ENCODE measurements around the gene CDC25B.
"Not testable (repeated sequence)": the region's sequence is repeated elsewhere in the genome, so short reads cannot be mapped to it uniquely, and the experiment has no call there.

Gene CDC25B

GRCh38 chr20:3819411-3820047 is 23.4 kb downstream of the CDC25B start:
- DNase-seq = peak in 2 of 10 donors; percentile 70 to 71
- intact Hi-C loops (cut with DNase I) = loop anchor here (1.0 kb wide), 1 partner anchor 33 kb away; the partner anchor contains the start of gene CENPB

- intact Hi-C loops (cut with DNase I) = loop anchor here (1.0 kb wide), 1 partner anchor 34 kb away; the partner anchor contains the start of gene CENPB
- peak; percentile 95 to 99 (median 97) for DNase-seq
Measured at GRCh38 chr20:3820048-3820900, 24.2 kb downstream of the CDC25B start, which contains the start of gene AP5S1. Gene AP5S1 (plus strand): TSS chr20:3820547. CDS start chr20:3822118, 1,571 bp downstream.

GRCh38 chr20:3820901-3821727 is 25.0 kb downstream of the CDC25B start:
- intact Hi-C loops (cut with DNase I) = loop anchor here (1.0 kb wide), 1 partner anchor 35 kb away; the partner anchor contains the start of gene CENPB
- peak in 2 of 10 donors; percentile 26 to 59 for DNase-seq

GRCh38 chr20:3821996-3822395 is 25.9 kb downstream of the CDC25B start:
- intact Hi-C loops (cut with DNase I) = no loop called here
- DNase-seq = peak in 2 of 10 donors; percentile 35 to 57

GRCh38 chr20:3823881-3824280 is 27.8 kb downstream of the CDC25B start:
- intact Hi-C loops (cut with DNase I) = no loop called here
- peak in 3 of 10 donors; percentile 36 to 75 (median 64) for DNase-seq

GRCh38 chr20:3825526-3825925 is 29.4 kb downstream of the CDC25B start:
- peak in 2 of 10 donors; percentile 18 to 57 for DNase-seq
- intact Hi-C loops (cut with DNase I) = no loop called here

- peak in 1 of 10 donors; percentile 24 for DNase-seq
- intact Hi-C loops (cut with DNase I) = no loop called here
Measured at GRCh38 chr20:3826420-3826819, 30.3 kb downstream of the CDC25B start.

GRCh38 chr20:3828798-3829197 is 32.7 kb downstream of the CDC25B start:
- intact Hi-C loops (cut with DNase I) = no loop called here
- no peak for DNase-seq

GRCh38 chr20:3829891-3830290 is 33.8 kb downstream of the CDC25B start:
- intact Hi-C loops (cut with DNase I); DNase-seq: not testable (repeated sequence)

GRCh38 chr20:3836132-3836531 is 40.0 kb downstream of the CDC25B start:
- DNase-seq = no peak
- intact Hi-C loops (cut with DNase I) = no loop called here

- intact Hi-C loops (cut with DNase I) = no loop called here
- DNase-seq = peak in 1 of 10 donors; percentile 7
Measured at GRCh38 chr20:3839328-3839727, 43.2 kb downstream of the CDC25B start.

GRCh38 chr20:3840201-3840600 is 44.1 kb downstream of the CDC25B start:
- intact Hi-C loops (cut with DNase I) = not testable (repeated sequence)
- DNase-seq = peak in 1 of 10 donors; percentile 18

- DNase-seq = peak in 2 of 10 donors; percentile 7 to 16
Measured at GRCh38 chr20:3842348-3842930, 46.3 kb downstream of the CDC25B start.

GRCh38 chr20:3843490-3843889 is 47.4 kb downstream of the CDC25B start:
- intact Hi-C loops (cut with DNase I) = no loop called here
- peak in 1 of 10 donors; percentile 52 for DNase-seq

More at GRCh38 chr20:3842348-3842930, 46.3 kb downstream of the CDC25B start:
- intact Hi-C loops (cut with DNase I) = no loop called here

- intact Hi-C loops (cut with DNase I) = not testable (repeated sequence)
- DNase-seq = peak in 1 of 10 donors; percentile 0
Measured at GRCh38 chr20:3843990-3844619, 48.0 kb downstream of the CDC25B start.

GRCh38 chr20:3846378-3846739 is 50.2 kb downstream of the CDC25B start:
- peak in 1 of 10 donors; percentile 35 for DNase-seq
- intact Hi-C loops (cut with DNase I) = loop anchor here (2.0 kb wide), 1 partner anchor 60 kb away; the partner anchor contains the start of gene CENPB

- DNase-seq = peak; percentile 82 to 99 (median 89)
- intact Hi-C loops (cut with DNase I) = loop anchor here (2.0 kb wide), 1 partner anchor 60 kb away; the partner anchor contains the start of gene CENPB
Measured at GRCh38 chr20:3846740-3847428, 50.8 kb downstream of the CDC25B start, which contains the start of gene MAVS. Gene MAVS (plus strand): TSS chr20:3846834. CDS start chr20:3854625, 7,791 bp downstream.

- intact Hi-C loops (cut with DNase I) = loop anchor here (2.0 kb wide), 1 partner anchor 61 kb away; the partner anchor contains the start of gene CENPB
- peak in 1 of 10 donors; percentile 58 for DNase-seq
Measured at GRCh38 chr20:3847429-3847940, 51.4 kb downstream of the CDC25B start.
